GM19238 (cell line): ENCODE data around the gene ADGRA3.
"Not testable (repeated sequence)": the region's sequence is repeated elsewhere in the genome, so short reads cannot be mapped to it uniquely, and the experiment has no call there.

Experiments used
- DNase-seq: peaks from one replicate; pipeline ENCODE4 v3.0.0; 2011; ENCODE audit warnings: low spot score; ENCODE audit not compliant: insufficient read length

The ADGRA3 gene

GRCh38 chr4:22384154-22384553, 131.7 kb downstream of the ADGRA3 start:
- no peak for DNase-seq

GRCh38 chr4:22382216-22382615, 133.7 kb downstream of the ADGRA3 start:
- DNase-seq, result not testable (repeated sequence)

- DNase-seq, result no peak
These were observed 142.9 kb downstream of the ADGRA3 start for GRCh38 chr4:22372986-22373385.

DNA sequence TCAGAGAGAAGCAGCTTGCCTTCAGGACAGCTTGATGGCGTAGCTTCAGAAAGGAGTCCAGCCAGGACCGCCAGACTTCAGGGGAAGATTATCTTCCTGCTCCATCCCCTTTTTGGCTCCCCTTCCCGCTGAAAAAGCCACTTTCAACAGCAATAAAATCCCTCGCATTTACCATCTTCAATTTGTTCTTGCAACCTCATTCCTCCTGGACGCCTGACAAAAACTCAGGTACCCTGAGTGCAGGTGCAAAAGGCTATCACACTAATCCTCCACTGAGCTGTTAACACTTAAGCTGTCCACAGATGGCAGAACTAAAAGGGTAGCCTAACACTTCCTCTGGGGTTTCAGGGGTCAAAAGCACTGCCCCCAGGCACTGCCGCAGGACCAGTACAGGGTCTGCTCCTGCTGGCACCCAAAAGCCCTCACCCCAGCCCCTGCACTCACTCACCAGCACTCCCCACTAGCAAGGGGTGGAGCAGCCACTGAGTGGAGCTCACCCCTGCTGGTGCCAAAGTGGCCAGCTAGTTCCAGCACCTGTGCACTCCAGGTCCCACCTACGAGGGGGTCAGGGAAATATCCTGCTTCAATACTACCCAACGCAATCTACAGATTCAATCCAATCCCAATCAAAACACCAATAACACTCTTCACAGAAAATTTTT, 145.8 kb downstream of the ADGRA3 start:
- DNase-seq, result no peak

GRCh38 chr4:22363787-22364186, 152.1 kb downstream of the ADGRA3 start:
- no peak for DNase-seq

DNA sequence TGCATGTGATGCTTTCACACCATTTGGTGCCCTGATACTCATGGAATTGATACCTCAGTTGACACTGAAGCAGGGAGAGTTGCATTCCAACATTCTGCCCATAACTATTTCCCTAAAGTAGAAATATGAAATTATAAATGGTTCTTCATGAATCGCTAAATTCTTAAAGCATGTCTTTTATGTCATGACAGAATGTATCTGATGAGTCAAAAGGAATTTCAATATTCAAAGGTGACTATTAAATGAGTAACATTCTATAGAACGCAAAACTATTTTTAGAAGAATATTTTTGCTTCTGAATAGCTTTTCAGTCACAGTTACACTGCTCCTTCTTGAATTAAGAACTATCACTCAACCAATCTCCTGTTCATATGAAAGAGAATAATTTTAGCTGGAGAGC, 152.8 kb downstream of the ADGRA3 start:
- DNase-seq, result no peak

GRCh38 chr4:22356987-22357596, 158.8 kb downstream of the ADGRA3 start:
- DNase-seq, result no peak

DNA sequence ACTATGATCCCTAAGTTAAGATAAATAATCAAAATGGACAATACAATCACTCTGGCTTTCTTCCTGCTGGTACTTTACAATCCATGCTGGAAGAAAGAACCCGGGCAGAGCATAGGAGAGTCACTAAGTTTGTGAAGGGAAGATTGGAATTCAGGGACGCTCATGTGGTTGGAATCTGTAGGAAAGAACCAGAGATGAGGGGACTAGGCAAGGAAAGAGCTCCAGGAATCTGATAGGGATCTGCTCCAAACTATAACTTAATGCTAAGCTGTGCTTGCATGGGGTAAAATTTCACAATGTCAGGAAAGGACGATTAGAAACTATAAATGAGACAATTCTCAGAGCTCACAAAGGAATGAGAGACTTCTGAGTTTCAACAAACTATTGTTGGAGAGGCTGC, 167.5 kb downstream of the ADGRA3 start:
- no peak for DNase-seq

DNA sequence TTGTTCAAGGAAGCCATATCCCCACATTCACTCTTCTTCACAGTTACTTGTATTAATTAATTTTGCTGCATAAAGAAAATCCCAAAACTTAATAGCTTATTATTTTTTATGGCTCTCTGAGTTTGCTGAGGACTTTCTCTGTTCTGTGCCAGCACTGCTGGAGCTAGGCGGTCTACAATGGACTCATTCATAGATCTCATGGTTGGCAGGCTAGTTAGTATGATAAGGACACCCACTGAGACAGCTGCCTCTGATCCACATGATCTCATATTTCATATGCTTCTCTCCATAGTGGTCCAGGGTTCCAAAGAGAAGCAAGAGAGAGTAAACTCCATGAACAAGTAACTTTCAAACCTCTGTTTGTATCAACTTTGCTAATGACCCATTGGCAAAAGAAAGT, 170.2 kb downstream of the ADGRA3 start:
- no peak for DNase-seq

- no peak for DNase-seq
These were observed 170.8 kb downstream of the ADGRA3 start for GRCh38 chr4:22345055-22345454.

- no peak for DNase-seq
These were observed 172.3 kb downstream of the ADGRA3 start for GRCh38 chr4:22343606-22344005.

- DNase-seq, result no peak
These were observed 176.4 kb downstream of the ADGRA3 start for GRCh38 chr4:22339491-22339890.

GRCh38 chr4:22338796-22339195, 177.1 kb downstream of the ADGRA3 start:
- no peak for DNase-seq
